K562 (cell line): ENCODE results near the gene DNAH17. TPM values are rescaled to one million over a fixed set of nuclear protein-coding genes. Genes with fewer than 3 reads are reported as not detected.
A peak's percentile ranks its signal among the peaks of the same experiment; 100 is the strongest.

ENCODE experiments used
- ATAC-seq: fragments of 200-7000 bp; cut with Tn5 transposase; 3 replicates; pipeline ENCODE4 v1.9.1; 2020; ENCODE audit warnings: moderate library complexity
- BruUV-seq: library from RNA; stranded (reverse); fragments of 400-500 nt; replicated peaks from 2 replicates; lab custom pipeline; 2021; lab: Mats Ljungman, UMichigan
- CTCF ChIA-PET: fragments of 300-600 bp; formaldehyde crosslinking; extraction: SDS; loops from one replicate; lab custom pipeline; 2021; ENCODE audit warnings: low intra/inter-chr PET ratio; lab: Yijun Ruan, JAX
- POLR2A ChIA-PET: fragments of 300-600, 350-650 bp; sonication (Branson Sonifier 250); formaldehyde crosslinking; extraction: SDS; loops from one replicate; lab custom pipeline; 2021; ENCODE audit warnings: antibody characterized with exemption, inconsistent platforms; lab: Yijun Ruan, JAX
- DNase-seq, 4 experiments: peaks; one replicate each; pipeline versions ENCODE4 v3.0.0 to v3.0.0-alpha.2; 2011 to 2018; ENCODE audit warnings: low spot score in 3 of 4, mixed read lengths in 3 of 4; ENCODE audit errors: extremely low read depth in 1 of 4
- FAIRE-seq: peaks from 2 replicates; lab custom pipeline; 2011; peaks lifted over from hg19 to GRCh38; lab: Jason Lieb, UNC
- H2AFZ ChIP-seq: 2 replicates; pipeline ENCODE4 v1.6.0; 2011; ENCODE audit warnings: low read depth, low read length, control low read depth, inconsistent platforms
- H3K27ac ChIP-seq: fragments of 200-600 bp; 3 replicates; pipeline ENCODE4 v1.8.0; 2011; ENCODE audit warnings: low read depth, mild to moderate bottlenecking, control low read depth, inconsistent platforms, low read length, moderate library complexity, mixed read lengths; ENCODE audit errors: extremely low read depth
- H3K27me3 ChIP-seq, 2 experiments: fragments of 300-600 bp in 1 of 2; 2 replicates in 1 of 2; 3 replicates in 1 of 2; pipeline versions ENCODE4 v1.6.0 to v1.8.0; 2011; ENCODE audit warnings: inconsistent platforms in 2 of 2, low read length in 2 of 2, mild to moderate bottlenecking in 1 of 2, mixed read lengths in 1 of 2, moderate library complexity in 1 of 2; ENCODE audit not compliant: control insufficient read depth in 2 of 2, insufficient read depth in 2 of 2
- H3K36me3 ChIP-seq: fragments of 300-600 bp; 3 replicates; pipeline ENCODE4 v1.8.0; 2011; ENCODE audit warnings: mild to moderate bottlenecking, low read length, inconsistent platforms; ENCODE audit not compliant: control insufficient read depth, insufficient read depth
- H3K4me1 ChIP-seq, 2 experiments: fragments of 200-600 bp in 1 of 2; replicated peaks in 1 of 2; 2 replicates in 1 of 2; 3 replicates in 1 of 2; pipeline versions ENCODE4 v1.5.1 to v1.8.0; 2011; ENCODE audit warnings: inconsistent platforms in 2 of 2, low read length in 2 of 2, mild to moderate bottlenecking in 1 of 2, mixed read lengths in 1 of 2, moderate library complexity in 1 of 2; ENCODE audit not compliant: control insufficient read depth in 2 of 2, insufficient read depth in 2 of 2
- H3K4me2 ChIP-seq: 2 replicates; pipeline ENCODE4 v1.6.1; 2011; ENCODE audit warnings: low read length, control low read depth, inconsistent platforms, mixed read lengths; ENCODE audit not compliant: insufficient read depth
- H3K4me3 ChIP-seq: fragments of 200-600 bp; sonication (generic), shearing (Covaris generic); 2 replicates; pipeline ENCODE4 v1.5.1; 2016; ENCODE audit warnings: control low read depth, inconsistent platforms
- H3K79me2 ChIP-seq: fragments of 200-600 bp; 3 replicates; pipeline ENCODE4 v1.8.0; 2011; ENCODE audit warnings: low read length, inconsistent platforms; ENCODE audit not compliant: control insufficient read depth, insufficient read depth
- H3K9ac ChIP-seq, 2 experiments: 2 replicates each; pipeline versions ENCODE4 v1.6.0 to v1.6.1; 2011; ENCODE audit warnings: low read depth in 2 of 2, low read length in 2 of 2, control low read depth in 1 of 2, inconsistent platforms in 1 of 2, mild to moderate bottlenecking in 1 of 2, mixed read lengths in 1 of 2; ENCODE audit not compliant: insufficient read depth in 1 of 2
- H3K9me1 ChIP-seq: one replicate; pipeline ENCODE4 v1.6.0; 2011; ENCODE audit warnings: inconsistent platforms, mild to moderate bottlenecking, low read length, moderate library complexity; ENCODE audit not compliant: control insufficient read depth, insufficient read depth
- H3K9me3 ChIP-seq: replicated peaks from 2 replicates; pipeline ENCODE4 v1.5.1; 2011; ENCODE audit warnings: low read depth, low read length, inconsistent platforms; ENCODE audit not compliant: control insufficient read depth, insufficient read depth
- H4K20me1 ChIP-seq: replicated peaks from 2 replicates; pipeline ENCODE4 v1.6.1; 2011; ENCODE audit warnings: low read length, inconsistent platforms, mixed read lengths; ENCODE audit not compliant: control insufficient read depth, insufficient read depth
- ZBED1 ChIP-seq: IDR thresholded peaks from 2 replicates; pipeline ENCODE4 v1.6.1; 2014
- ZNF146 ChIP-seq: IDR thresholded peaks from one replicate; pipeline ENCODE4 v1.6.1; 2018; ENCODE audit warnings: missing compliant biosample characterization; ENCODE audit not compliant: unreplicated experiment
- ZNF316 ChIP-seq: fragments of 450-650 bp; IDR thresholded peaks from 2 replicates; pipeline ENCODE4 v1.6.1; 2016
- ZNF780A ChIP-seq: fragments of 250-450 bp; sonication (Bioruptor Pico); IDR thresholded peaks from 2 replicates; pipeline ENCODE4 v1.5.0; 2021; ENCODE audit warnings: mild to moderate bottlenecking
- WGBS: fragments of 100-300 bp; shearing (Covaris generic); methylation state at CpG from one replicate; pipeline ENCODE4 v1.1.6; 2016; ENCODE audit warnings: low coverage, mixed read lengths; ENCODE audit not compliant: insufficient coverage; ENCODE audit errors: missing lambda C conversion rate; 5-methylcytosine and 5-hydroxymethylcytosine counted together
- in situ Hi-C: fragments of 300-500 bp; cut with MboI; formaldehyde crosslinking; loops from 4 replicates; pipeline ENCODE4 v1.15.0; 2018; ENCODE audit warnings: inconsistent platforms, mixed read lengths
- intact Hi-C: fragments of 100-400 bp; cut with micrococcal nuclease; formaldehyde crosslinking; loops from 2 replicates; pipeline ENCODE4 v1.14.2; 2022
- polyA plus RNA-seq, 8 experiments: library from polyadenylated mRNA; depleted of rRNA in 4 of 8; stranded (reverse) in 5 of 8; unstranded in 3 of 8; fragments of >200 nt; fragmentation: Nextera tagmentation in 2 of 8; fragmentation: Illumina TruSeq in 1 of 8; extraction: Ambion mirVana in 2 of 8; extraction: Trizol in 1 of 8; gene quantifications; 2 replicates each; pipeline versions ENCODE4 v1.2.1 to v1.2.3, GENCODE V29; 2011 to 2014; ENCODE audit warnings: inconsistent platforms in 1 of 8, missing spikeins in 1 of 8
- total RNA-seq, 7 experiments: library from RNA; depleted of rRNA in 6 of 7; stranded (reverse); fragments of >200 nt in 6 of 7; fragmentation: Illumina TruSeq in 2 of 7; extraction: Trizol in 2 of 7; gene quantifications; 2 replicates each; pipeline versions ENCODE4 v1.2.1 to v1.2.3, GENCODE V29; 2011 to 2021; ENCODE audit warnings: low replicate concordance in 1 of 7

Gene DNAH17
- total and polyA plus RNA-seq, 9 of the 15 experiments (the other 6 are each of a cell fraction or from before 2014, with no cell fraction given): under 0.01 to 0.06 (median 0.03) TPM; not detected in 5

DNA sequence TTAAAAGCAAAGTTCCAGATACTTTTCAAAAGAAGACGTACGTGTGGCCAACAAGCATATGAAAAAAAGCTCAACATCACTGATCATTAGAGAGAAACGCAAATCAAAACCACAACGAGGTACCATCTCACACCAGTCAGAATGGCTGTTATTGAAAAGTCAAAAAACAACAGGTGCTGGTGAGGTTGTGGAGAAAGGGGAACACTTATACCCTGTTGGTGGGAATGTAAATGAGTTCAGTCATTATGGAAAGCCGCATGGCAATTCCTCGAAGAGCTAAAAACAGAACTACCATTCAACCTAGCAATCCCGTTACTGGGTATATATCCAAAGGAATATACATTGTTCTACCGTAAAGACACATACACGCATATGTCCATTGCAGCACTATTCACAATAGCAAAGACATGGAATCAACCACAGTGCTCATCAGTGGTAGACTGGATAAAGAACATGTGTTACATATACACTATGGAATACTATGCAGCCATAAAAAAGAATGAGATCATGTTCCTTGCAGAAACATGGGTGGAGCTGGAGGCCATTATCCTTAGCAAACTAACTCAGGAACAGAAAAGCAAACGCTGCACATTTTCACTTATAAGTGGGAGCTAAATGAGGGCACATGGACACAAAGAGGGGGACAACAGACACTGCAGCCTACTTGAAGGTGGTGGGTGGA lies 31.1 kb upstream of the DNAH17 start:
- POLR2A ChIA-PET: interaction anchor here (0.6 kb wide), 1 partner anchor 133 kb away, joined by 3 read pairs; no protein-coding TSS in a partner anchor
- ATAC-seq: no peak
- no peaks in the 10 kb centered on the region for H3K79me2 ChIP-seq
- 0 out of 2 replicates have a peak, but pooled peaks have one; percentile 19 for TF ChIP-seq ZNF316
- TF ChIP-seq ZNF146 (CRISPR knock-in tag): peak; percentile 95
- TF ChIP-seq ZNF780A (CRISPR knock-in tag): no peak
- TF ChIP-seq, all 486 proteins: peak for 2
- Histone ChIP-seq H3K4me1 (no peaks in the 10 kb centered on the region), H3K27me3 (peaks cover 34 to 79% of the 10 kb centered on the region in 2 experiments), H3K9me1 (no peaks in the 10 kb centered on the region), H3K9me3 (no peaks in the 10 kb centered on the region), H3K36me3 (no peaks in the 10 kb centered on the region), H3K4me3 (no peak overlapping the region), H3K27ac (no peak overlapping the region), H4K20me1 (0 out of 2 replicates have a peak, but pooled peaks cover 5% of the 10 kb centered on the region), H2AFZ (no peak overlapping the region), H3K9ac (no peak overlapping the region), H3K4me2 (no peak overlapping the region)
- 22% methylated on average over 10 of the region's 10 CpGs for WGBS
- no peak for FAIRE-seq
- intact Hi-C loops: no loop called here
- CTCF ChIA-PET: no interaction called here
- no peak for DNase-seq
- BruUV-seq: no TSS peak
- in situ Hi-C loops: no loop called here

DNA sequence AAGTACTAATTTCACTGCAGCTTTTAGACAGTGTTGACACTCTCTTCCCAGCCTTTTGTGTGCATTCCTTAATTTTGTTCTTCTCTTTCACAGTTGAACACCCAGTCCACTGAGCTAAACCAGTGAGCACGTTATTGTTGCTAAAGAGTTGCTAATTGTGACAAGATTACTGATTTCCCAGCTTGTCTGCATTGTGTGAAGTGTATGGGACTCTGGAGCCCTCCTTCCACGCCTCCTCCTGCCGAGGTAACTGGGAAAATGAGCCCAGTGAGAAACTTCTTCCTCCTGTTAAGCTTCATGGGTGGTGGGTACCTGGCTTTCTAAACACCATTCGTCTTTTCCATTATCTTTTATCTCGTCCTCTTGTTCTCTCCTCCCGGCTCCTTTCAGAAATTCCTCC lies 29.8 kb upstream of the DNAH17 start:
- Histone ChIP-seq H3K9me1 (no peaks in the 10 kb centered on the region), H3K9me3 (no peaks in the 10 kb centered on the region), H3K4me3 (no peak overlapping the region), H3K27ac (no peak overlapping the region), H3K4me1 (no peaks in the 10 kb centered on the region), H3K4me2 (no peak overlapping the region), H4K20me1 (peaks cover 5% of the 10 kb centered on the region; the same call in 1 of the 2 replicates), H3K27me3 (peaks cover 32 to 71% of the 10 kb centered on the region in 2 experiments), H2AFZ (no peak overlapping the region), H3K9ac (no peak overlapping the region), H3K36me3 (no peaks in the 10 kb centered on the region), H3K79me2 (no peaks in the 10 kb centered on the region)
- DNase-seq: no peak
- no peak for ATAC-seq
- 0% methylated on average over 6 of the region's 6 CpGs for WGBS
- in situ Hi-C loops: no loop called here
- intact Hi-C loops: no loop called here
- ChIA-PET CTCF (no interaction called here), POLR2A (interaction anchor here (0.5 to 0.7 kb wide), 2 partner anchors 8 to 101 kb away, joined by 3 read pairs; no protein-coding TSS in a partner anchor)
- BruUV-seq: no TSS peak
- TF ChIP-seq ZBED1: no peak
- no peak for FAIRE-seq
